Smooth muscle cell (in vitro differentiated cells): Measurements from ENCODE around the gene SHMT2. TPM values are rescaled to one million over a fixed set of nuclear protein-coding genes. Genes with fewer than 3 reads are reported as not detected.

ENCODE experiments used
- DNase-seq: peaks from one replicate; lab custom pipeline; 2025; ENCODE audit not compliant: unreplicated experiment; lab: John Stamatoyannopoulos, UW
- H2AFZ ChIP-seq: fragments of 200-600 bp; sonication (generic); 2 replicates; pipeline ENCODE4 v1.6.0; 2016; ENCODE audit warnings: antibody characterized with exemption, low read depth, mild to moderate bottlenecking
- H3F3A ChIP-seq: fragments of 200-600 bp; sonication (generic); 2 replicates; pipeline ENCODE4 v1.6.0; 2017; ENCODE audit warnings: antibody characterized with exemption, low read depth
- H3K27ac ChIP-seq: fragments of 200-600 bp; sonication (generic); 2 replicates; pipeline ENCODE4 v1.5.1; 2016; ENCODE audit warnings: low read depth, mild to moderate bottlenecking
- H3K27me3 ChIP-seq: fragments of 200-600 bp; sonication (generic); 2 replicates; pipeline ENCODE4 v1.6.1; 2016; ENCODE audit warnings: low read depth, mild to moderate bottlenecking
- H3K36me3 ChIP-seq: fragments of 200-600 bp; sonication (generic); 2 replicates; pipeline ENCODE4 v1.5.1; 2016; ENCODE audit warnings: low read depth
- H3K4me1 ChIP-seq: fragments of 200-600 bp; sonication (generic); 2 replicates; pipeline ENCODE4 v1.5.1; 2016; ENCODE audit warnings: low read depth
- H3K4me2 ChIP-seq: fragments of 200-600 bp; sonication (generic); 2 replicates; pipeline ENCODE4 v1.6.0; 2016; ENCODE audit warnings: mild to moderate bottlenecking
- H3K4me3 ChIP-seq: fragments of 200-600 bp; sonication (generic); 2 replicates; pipeline ENCODE4 v1.5.1; 2016; ENCODE audit warnings: mild to moderate bottlenecking
- H3K79me2 ChIP-seq: fragments of 200-600 bp; sonication (generic); 2 replicates; pipeline ENCODE4 v1.6.0; 2016; ENCODE audit warnings: low read depth, mild to moderate bottlenecking
- H3K9ac ChIP-seq: fragments of 200-600 bp; sonication (generic); 2 replicates; pipeline ENCODE4 v1.6.0; 2016; ENCODE audit warnings: low read depth
- H3K9me3 ChIP-seq: fragments of 200-600 bp; sonication (generic); replicated peaks from 2 replicates; pipeline ENCODE4 v1.5.1; 2016; ENCODE audit warnings: low read depth
- H4K20me1 ChIP-seq: fragments of 200-600 bp; sonication (generic); 2 replicates; pipeline ENCODE4 v1.6.0; 2016; ENCODE audit warnings: low read depth
- WGBS: methylation state at CpG from one replicate; pipeline ENCODE4 v1.1.7; 2016; ENCODE audit warnings: low lambda C conversion rate; 5-methylcytosine and 5-hydroxymethylcytosine counted together
- polyA plus RNA-seq: library from polyadenylated mRNA; unstranded; fragments of >200 nt; fragmentation: Nextera tagmentation; extraction: Ambion mirVana; gene quantifications from 2 replicates; pipeline ENCODE4 v1.2.1, GENCODE V29; 2016
- total RNA-seq: library from RNA; depleted of rRNA; stranded (reverse); fragments of >200 nt; gene quantifications from 2 replicates; pipeline ENCODE4 v1.2.3, GENCODE V29; 2014
- TF ChIP-seq, protein P1 (sequence below): fragments of 200-600 bp; sonication (generic); IDR thresholded peaks from 2 replicates; pipeline ENCODE4 v1.5.1; 2017; ENCODE audit warnings: borderline replicate concordance, mild to moderate bottlenecking, antibody characterized with exemption; ENCODE audit not compliant: insufficient read depth, poor library complexity, severe bottlenecking

Gene SHMT2
- total and polyA plus RNA-seq, 2 experiments from 2014 or later, result 107 to 117 TPM

DNA sequence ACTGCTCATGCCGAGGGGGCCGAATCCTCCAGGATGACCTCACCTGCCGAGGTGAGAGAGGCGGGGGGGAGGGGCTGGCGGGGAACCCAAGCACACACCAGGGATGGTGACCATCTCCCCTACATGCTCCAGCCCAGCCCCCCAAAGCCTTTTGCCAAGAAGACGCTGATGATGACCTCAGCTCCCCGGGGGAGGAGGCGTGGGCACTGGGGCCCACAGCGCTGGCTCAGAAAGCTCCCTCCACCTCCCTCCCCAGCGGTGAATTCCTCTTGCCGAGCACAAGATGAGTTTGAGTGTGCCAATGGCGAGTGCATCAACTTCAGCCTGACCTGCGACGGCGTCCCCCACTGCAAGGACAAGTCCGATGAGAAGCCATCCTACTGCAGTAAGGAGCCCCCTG is 36.6 kb upstream of the SHMT2 start:
- Histone ChIP-seq H3K9me3 (no peaks in the 10 kb centered on the region), H3K4me2 (no peak overlapping the region), H2AFZ (no peak overlapping the region), H3F3A (no peaks in the 10 kb centered on the region), H3K4me1 (no peaks in the 10 kb centered on the region), H3K36me3 (peaks cover 6% of the 10 kb centered on the region), H3K9ac (no peak overlapping the region), H3K27ac (no peak overlapping the region), H3K27me3 (no peaks in the 10 kb centered on the region), H4K20me1 (peaks cover 18% of the 10 kb centered on the region), H3K79me2 (no peaks in the 10 kb centered on the region), H3K4me3 (no peak overlapping the region)
- no peak for DNase-seq
- WGBS, result 94% methylated on average over 16 of the region's 16 CpGs
- TF ChIP-seq, protein P1, sequence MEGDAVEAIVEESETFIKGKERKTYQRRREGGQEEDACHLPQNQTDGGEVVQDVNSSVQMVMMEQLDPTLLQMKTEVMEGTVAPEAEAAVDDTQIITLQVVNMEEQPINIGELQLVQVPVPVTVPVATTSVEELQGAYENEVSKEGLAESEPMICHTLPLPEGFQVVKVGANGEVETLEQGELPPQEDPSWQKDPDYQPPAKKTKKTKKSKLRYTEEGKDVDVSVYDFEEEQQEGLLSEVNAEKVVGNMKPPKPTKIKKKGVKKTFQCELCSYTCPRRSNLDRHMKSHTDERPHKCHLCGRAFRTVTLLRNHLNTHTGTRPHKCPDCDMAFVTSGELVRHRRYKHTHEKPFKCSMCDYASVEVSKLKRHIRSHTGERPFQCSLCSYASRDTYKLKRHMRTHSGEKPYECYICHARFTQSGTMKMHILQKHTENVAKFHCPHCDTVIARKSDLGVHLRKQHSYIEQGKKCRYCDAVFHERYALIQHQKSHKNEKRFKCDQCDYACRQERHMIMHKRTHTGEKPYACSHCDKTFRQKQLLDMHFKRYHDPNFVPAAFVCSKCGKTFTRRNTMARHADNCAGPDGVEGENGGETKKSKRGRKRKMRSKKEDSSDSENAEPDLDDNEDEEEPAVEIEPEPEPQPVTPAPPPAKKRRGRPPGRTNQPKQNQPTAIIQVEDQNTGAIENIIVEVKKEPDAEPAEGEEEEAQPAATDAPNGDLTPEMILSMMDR, result no peak

DNA sequence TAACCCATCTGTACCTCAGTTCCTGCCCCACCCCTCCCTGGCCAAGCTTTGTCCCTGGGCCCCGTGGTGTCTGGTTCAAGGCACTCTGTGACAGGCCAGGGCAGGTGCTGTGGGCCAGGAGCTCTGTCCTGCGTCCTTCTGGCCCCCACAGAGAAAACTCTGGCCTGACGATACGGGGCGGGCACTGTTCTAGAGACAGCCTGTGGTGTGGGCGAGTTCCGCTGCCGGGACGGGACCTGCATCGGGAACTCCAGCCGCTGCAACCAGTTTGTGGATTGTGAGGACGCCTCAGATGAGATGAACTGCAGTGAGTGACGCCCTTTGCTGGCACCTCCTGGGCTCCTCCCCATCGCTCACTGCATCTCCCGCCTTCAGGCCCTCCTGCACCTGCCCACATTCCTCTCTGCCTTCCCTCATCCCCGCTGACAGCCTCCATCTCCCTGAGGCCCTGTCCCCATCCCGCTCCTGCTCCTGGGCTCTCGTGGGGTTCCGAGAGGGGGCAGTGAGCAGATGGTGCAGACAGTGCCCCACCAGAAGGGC is 35.7 kb upstream of the SHMT2 start:
- no peaks in the 10 kb centered on the region for H3K9me3 ChIP-seq
- no peak overlapping the region for H3K4me2 ChIP-seq
- H3K4me1 ChIP-seq, result no peaks in the 10 kb centered on the region
- no peak for DNase-seq
- H3K4me3 ChIP-seq, result no peak overlapping the region
- H3K79me2 ChIP-seq, result no peaks in the 10 kb centered on the region
- H4K20me1 ChIP-seq, result peaks cover 24% of the 10 kb centered on the region
- 93% methylated on average over 18 of the region's 19 CpGs for WGBS
- TF ChIP-seq, protein P1, result no peak
- H3K27ac ChIP-seq, result no peak overlapping the region
- H2AFZ ChIP-seq, result no peak overlapping the region
- peaks cover 6% of the 10 kb centered on the region for H3K36me3 ChIP-seq
- no peaks in the 10 kb centered on the region for H3F3A ChIP-seq
- no peak overlapping the region for H3K9ac ChIP-seq
- H3K27me3 ChIP-seq, result no peaks in the 10 kb centered on the region

DNA sequence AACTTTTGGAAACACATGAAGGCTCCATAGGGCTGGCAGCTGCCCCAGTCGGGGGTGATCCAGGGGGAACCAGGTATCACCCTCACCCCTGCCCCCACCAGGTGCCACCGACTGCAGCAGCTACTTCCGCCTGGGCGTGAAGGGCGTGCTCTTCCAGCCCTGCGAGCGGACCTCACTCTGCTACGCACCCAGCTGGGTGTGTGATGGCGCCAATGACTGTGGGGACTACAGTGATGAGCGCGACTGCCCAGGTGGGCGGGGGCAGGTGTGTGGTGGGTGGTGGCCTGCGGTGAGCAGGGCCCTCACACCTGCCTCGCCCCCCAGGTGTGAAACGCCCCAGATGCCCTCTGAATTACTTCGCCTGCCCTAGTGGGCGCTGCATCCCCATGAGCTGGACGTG is 35.3 kb upstream of the SHMT2 start:
- TF ChIP-seq, protein P1, result no peak
- Histone ChIP-seq H3K36me3 (peaks cover 6% of the 10 kb centered on the region), H3K27me3 (no peaks in the 10 kb centered on the region), H3F3A (no peaks in the 10 kb centered on the region), H3K27ac (no peak overlapping the region), H3K9me3 (no peaks in the 10 kb centered on the region), H3K79me2 (no peaks in the 10 kb centered on the region), H2AFZ (no peak overlapping the region), H3K4me2 (no peak overlapping the region), H3K4me3 (no peak overlapping the region), H4K20me1 (peaks cover 29% of the 10 kb centered on the region), H3K4me1 (no peaks in the 10 kb centered on the region), H3K9ac (no peak overlapping the region)
- DNase-seq, result no peak
- WGBS, result 99% methylated on average over 18 of the region's 18 CpGs

DNA sequence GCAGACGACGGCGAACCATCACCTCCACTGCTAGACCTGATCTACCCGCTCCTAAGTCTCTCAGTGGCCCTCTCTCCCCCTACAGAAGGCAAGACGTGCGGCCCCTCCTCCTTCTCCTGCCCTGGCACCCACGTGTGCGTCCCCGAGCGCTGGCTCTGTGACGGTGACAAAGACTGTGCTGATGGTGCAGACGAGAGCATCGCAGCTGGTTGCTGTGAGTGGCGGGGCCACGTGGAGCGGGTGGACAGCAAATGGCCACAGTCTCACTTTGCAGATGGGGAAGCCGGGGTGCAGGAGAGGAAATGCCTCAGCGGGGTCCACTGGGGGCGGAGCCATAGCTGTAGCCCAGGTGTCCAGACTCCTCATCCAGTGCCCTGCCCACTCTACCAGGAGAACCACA is 34.3 kb upstream of the SHMT2 start:
- 94% methylated on average over 19 of the region's 19 CpGs for WGBS
- H3K27me3 ChIP-seq, result no peaks in the 10 kb centered on the region
- TF ChIP-seq, protein P1, result no peak
- no peak overlapping the region for H3K4me3 ChIP-seq
- no peak for DNase-seq
- no peak overlapping the region for H3K27ac ChIP-seq
- no peaks in the 10 kb centered on the region for H3F3A ChIP-seq
- H3K36me3 ChIP-seq, result peaks cover 6% of the 10 kb centered on the region
- peaks cover 29% of the 10 kb centered on the region for H4K20me1 ChIP-seq
- H3K9me3 ChIP-seq, result no peaks in the 10 kb centered on the region
- H3K79me2 ChIP-seq, result no peaks in the 10 kb centered on the region
- H3K4me2 ChIP-seq, result no peak overlapping the region
- no peaks in the 10 kb centered on the region for H3K4me1 ChIP-seq
- no peak overlapping the region for H3K9ac ChIP-seq
- H2AFZ ChIP-seq, result no peak overlapping the region
